GM18511 (cell line): ENCODE measurements around the gene DIPK1C.

ENCODE experiments used
- ATAC-seq: cut with Tn5 transposase; IDR thresholded peaks from one replicate; pipeline ENCODE4 v1.9.1; 2021; ENCODE audit warnings: mild to moderate bottlenecking, moderate library complexity; ENCODE audit not compliant: unreplicated experiment

DIPK1C gene

GRCh38 chr18:74390900-74391299 lies 66.2 kb downstream of the DIPK1C start:
- ATAC-seq = no peak

GRCh38 chr18:74389991-74390390 lies 67.1 kb downstream of the DIPK1C start:
- ATAC-seq = no peak

- no peak for ATAC-seq
These were observed 67.8 kb downstream of the DIPK1C start for GRCh38 chr18:74389171-74389927.

- ATAC-seq = no peak
These were observed 68.9 kb downstream of the DIPK1C start for GRCh38 chr18:74388227-74388626.

- no peak for ATAC-seq
These were observed 69.7 kb downstream of the DIPK1C start for GRCh38 chr18:74387383-74387782.
